ENCODE measurements around the gene RASGEF1B.
"Not testable (repeated sequence)": the region's sequence is repeated elsewhere in the genome, so short reads cannot be mapped to it uniquely, and the experiment has no call there.

The RASGEF1B gene

DNA sequence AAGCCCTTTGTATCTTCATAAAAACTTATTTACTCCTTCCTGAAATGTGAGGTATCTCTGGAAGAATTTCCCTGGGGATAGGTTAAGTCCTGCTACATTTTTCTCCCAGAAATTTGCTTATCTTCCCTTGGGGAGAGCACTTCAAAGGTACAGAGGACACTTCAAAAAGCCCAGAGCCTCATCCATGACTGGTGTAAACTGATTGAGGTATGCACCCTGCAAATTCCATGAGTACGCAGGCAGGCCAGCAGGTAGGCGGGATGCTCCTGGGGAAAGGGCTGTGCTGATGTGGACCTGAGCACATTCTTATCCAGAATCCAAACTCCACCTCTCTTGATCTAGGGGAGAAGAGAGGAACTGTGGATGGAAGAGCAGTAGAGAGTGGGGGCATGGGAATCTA lies 26.3 kb upstream of the RASGEF1B start:
- no peak for DNase-seq (ENCODE audit: low read depth in 2 of 2)

DNA sequence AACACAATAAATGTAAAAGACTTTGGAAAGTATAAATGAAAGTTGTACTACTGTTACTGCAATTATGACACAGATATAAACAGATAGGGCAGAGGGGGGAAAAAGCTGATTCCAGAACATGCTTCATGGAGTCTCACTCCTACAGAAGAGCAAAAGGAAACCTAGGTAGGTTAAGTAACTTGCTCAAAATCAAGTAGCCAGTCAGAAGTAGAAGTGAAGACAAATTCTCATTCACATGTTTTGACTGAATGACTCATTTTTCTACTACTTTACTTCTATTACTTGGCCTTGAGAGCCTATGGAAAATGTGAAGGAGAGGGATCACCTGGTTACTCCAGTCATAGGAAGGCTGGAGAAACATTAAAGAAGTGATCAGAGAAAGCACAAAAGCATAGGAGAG lies 23.6 kb upstream of the RASGEF1B start:
- no peak for DNase-seq (ENCODE audit: low read depth in 2 of 2)

- no peak for DNase-seq (ENCODE audit: low read depth in 2 of 2)
Measured at GRCh38 chr4:81494031-81494431, 22.3 kb upstream of the RASGEF1B start.

- no peak for DNase-seq (ENCODE audit: low read depth in 2 of 2)
Measured at GRCh38 chr4:81492606-81493230, 21.0 kb upstream of the RASGEF1B start.

GRCh38 chr4:81491943-81492342 lies 20.2 kb upstream of the RASGEF1B start:
- no peak for DNase-seq (ENCODE audit: low read depth in 2 of 2)

DNA sequence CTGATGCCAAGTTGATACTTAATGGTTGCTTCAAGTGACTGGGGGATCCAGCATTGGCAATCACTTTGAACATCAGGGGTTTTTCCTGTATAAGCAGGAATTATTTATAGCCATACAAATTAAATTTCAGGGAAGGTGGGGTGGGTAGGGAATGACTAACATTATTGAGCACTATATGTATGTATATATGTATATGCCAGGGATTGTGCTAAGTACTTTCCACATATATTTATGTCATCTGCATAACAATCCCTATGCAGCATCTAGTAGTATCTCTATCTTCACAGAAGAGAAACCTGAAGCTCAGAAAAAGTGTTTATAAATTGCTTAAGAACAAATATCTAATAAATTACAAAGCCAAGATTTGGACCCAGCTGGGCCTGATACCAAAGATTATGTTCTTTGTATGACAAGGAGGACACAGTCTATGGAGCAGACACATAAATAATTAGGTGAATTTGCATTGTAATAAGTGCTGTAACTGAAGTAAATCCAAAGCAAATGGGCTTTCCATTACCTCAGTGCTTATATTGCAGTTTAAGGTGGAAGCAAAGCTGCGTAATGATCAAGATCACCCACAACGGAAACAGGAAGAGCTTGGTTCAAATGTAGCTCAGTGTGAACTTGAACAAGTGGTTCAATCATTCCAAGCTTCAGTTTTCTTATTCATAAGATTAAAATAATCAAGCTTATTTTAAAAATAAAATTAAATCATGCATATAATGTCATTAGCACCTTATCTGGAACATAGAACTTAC lies 18.9 kb upstream of the RASGEF1B start:
- DNase-seq (ENCODE audit: low read depth in 2 of 2), result no peak

GRCh38 chr4:81486502-81486901 lies 14.8 kb upstream of the RASGEF1B start:
- no peak for DNase-seq (ENCODE audit: low read depth in 2 of 2)

DNA sequence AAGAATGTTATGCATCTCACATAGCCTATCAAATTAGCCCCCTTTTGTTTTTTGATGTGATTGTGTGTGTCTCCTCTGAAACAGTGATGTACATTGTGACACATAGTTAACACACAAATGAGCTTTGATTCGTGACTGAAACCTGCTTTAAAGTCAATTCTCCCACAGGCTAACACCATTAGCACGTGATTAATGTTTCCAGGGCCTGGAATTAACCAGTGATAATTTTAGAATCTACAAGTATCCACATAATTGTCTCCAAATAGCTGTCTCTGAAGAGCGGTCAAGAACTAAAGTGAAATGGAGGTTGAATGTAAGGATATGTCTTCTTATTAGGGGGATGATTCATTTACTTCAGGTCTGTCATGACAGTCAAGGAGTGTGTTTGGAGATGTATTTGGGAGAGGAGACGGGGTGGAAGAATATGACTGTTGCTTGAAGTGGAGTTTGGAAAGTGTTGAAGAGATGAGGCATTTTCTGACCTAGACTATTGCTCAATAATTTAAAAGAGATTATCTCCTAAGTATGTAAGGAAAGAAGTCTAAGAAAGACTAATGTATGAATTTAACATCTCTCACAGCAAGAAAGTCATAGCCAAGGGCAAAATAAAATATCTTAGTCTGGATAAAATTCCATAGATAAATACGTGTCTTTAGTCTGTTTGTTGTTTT lies 13.7 kb upstream of the RASGEF1B start:
- no peak for DNase-seq (ENCODE audit: low read depth in 2 of 2)

DNA sequence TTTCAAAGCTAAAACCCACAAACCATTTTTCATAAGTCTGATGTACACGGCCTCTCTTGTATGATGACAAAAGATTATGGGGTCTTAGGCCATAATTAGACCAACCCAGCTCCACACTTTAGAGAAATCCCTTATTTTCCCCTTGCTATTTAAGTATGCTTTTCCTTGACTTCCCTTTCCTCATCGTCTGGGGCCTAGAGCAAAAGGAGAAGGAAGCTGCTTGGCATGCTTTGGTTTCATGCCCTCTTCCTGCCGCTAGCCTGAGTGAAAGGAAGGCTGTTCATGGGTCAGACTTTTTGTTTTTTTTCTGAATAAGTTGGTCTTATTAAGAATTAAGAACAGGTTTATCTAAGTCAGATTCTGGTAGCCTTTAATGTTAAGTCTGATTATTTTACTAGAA lies 10.6 kb upstream of the RASGEF1B start:
- no peak for DNase-seq (ENCODE audit: low read depth in 2 of 2)

- DNase-seq (ENCODE audit: low read depth in 2 of 2), result no peak
Measured at GRCh38 chr4:81481151-81481550, 9.4 kb upstream of the RASGEF1B start.

- DNase-seq (ENCODE audit: low read depth in 2 of 2), result not testable (repeated sequence)
Measured at GRCh38 chr4:81479573-81479972, 7.9 kb upstream of the RASGEF1B start.

DNA sequence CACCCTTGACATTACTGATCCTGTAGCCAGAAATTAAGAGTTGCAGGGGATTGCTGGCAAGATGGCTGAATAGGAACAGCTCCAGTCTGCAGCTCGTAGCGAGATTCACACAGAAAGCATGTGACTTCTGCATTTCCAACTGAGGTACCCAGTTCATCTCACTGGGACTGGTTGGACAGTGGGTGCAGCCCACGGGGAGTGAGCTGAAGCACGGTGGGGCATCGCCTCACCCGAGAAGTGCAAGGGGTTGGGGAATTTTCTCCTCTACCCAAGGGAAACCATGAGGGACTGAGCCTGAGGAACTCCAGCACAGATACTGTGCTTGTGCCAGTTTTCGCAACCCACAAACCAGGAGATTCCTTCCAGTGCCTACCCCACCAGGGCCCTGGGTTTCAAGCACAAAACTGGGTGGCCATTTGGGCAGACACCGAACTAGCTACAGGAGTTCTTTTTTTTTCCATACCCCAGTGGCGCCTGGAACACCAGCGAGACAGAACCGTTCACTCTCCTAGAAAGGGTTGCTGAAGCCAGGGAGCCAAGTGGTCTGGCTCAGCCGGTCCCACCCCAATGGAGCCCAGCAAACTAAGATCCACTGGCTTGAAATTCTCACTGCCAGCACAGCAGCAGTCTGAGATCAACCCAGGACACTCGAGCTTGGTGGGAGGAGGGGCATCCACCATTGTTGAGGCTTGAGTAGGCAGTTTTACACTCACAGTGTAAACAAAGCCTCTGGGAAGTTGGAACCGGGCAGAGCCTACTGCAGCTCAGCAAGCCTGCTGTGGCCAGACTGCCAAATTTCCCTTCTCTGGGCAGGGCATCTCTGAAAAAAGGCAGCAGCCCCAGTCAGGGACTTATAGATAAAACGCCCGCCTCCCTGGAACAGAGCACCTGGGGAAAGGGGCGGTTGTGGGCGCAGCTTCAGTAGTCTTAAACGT lies 1.9 kb upstream of the RASGEF1B start:
- not testable (repeated sequence) for DNase-seq (ENCODE audit: low read depth in 2 of 2)

DNA sequence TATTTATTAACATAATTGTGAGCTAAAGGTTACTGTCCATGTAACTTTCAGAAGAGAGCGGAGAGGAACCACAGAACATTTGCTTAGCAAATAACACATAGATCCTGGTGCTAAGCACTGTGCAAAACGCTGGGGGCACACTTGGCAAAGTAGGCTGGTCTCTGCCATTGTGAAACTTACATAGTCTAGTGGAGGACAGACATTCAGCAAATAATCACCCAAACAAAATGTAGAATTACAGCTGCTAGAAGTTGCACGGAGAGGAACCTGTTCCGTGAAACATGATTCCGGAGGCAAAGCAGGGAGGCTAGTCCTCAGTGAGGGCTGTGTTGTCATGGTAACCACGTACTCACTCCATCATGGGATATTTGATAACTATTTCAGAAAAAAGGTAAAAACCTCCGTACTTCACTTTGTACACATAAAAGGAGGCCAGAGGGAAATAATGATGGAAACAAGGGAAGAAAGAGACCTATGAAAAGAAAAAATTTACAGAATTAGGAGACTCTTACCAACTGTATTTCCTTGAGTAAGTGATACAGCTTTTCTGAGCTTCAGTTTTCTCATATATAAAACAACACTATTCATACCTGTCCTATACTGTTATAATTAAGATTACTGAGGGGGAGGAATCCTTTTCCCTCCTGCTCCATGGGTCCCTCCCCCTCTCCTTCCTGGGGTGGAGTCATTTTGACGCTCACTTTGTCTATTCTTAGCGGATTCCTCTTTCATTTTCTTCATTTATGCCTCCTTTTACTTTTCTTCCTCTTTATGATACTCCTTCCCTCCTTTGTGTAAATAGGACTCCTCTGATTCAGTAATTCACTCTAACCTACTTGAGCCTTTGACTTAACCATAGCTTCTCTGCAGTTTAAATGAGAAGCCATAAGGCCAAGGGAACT lies 825 bp upstream of the RASGEF1B start:
- DNase-seq (ENCODE audit: low read depth in 2 of 2), result peak in 1 of 2 donors; percentile 27

GRCh38 chr4:81471298-81471587 lies 464 bp downstream of the RASGEF1B start:
- DNase-seq (ENCODE audit: low read depth in 2 of 2), result no peak

GRCh38 chr4:81470456-81471297 lies 1.0 kb downstream of the RASGEF1B start:
- peak in 1 of 2 donors; percentile 8 for DNase-seq (ENCODE audit: low read depth in 2 of 2)

- no peak for DNase-seq (ENCODE audit: low read depth in 2 of 2)
Measured at GRCh38 chr4:81469781-81470455, 1.8 kb downstream of the RASGEF1B start.

DNA sequence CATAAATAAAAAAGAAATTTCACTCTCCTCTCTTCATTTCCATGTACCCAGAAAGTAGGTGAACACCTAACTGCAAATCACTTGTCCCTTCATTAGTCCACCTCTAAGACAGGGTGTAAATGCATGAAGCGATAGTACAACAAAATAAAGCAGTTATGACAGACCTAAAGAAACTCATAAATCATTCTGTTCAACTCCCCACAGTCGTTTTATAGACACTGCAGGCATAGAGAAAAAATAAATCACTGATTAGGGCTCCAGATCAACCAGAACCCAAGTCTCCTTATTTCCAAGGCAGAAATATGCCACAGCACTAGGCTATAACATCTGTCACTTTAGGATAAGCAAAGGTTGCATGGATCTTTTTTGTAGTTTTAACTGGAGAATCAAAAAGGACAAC lies 3.0 kb downstream of the RASGEF1B start:
- DNase-seq (ENCODE audit: low read depth in 2 of 2), result no peak

GRCh38 chr4:81467672-81467964 lies 4.1 kb downstream of the RASGEF1B start:
- no peak for DNase-seq (ENCODE audit: low read depth in 2 of 2)

DNA sequence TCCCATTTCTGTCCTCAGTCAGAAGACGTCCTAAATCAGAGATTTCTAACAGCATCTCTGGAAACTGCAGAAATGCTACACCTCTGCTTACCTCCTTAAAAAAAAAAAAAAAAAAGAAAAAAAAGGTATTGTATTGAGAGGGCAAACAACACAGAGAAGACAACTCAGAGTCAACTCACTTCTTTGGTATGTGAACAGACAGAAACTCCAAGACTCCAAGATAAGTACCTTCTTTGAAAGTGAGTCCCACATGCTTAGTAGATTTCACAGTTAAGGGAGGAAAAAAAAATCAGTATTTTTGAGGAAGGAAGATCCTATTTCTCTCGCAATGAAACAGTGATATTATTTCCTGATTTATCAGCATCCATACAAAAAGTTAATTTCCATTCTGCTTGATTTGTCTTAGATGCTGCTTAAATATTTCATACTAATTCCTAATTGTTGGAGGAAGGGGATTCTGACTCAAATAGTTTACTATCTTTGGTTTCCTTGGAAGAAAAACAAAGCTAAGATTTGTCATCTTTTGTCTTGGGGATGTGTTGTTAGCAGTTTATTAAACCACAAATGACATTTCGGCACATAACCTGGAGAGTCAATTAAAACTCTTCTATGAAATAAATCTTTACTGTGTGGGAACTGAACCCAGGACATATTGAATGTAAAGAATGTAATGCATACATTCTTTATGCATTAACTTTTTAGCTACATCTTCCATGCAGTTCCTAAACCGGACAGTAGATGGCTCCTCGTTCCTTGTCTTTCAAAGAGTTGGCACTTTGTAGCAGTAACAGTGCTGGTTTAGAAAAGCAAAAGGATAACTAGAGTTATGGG lies 4.7 kb downstream of the RASGEF1B start:
- peak; percentile 32 to 49 for DNase-seq (ENCODE audit: low read depth in 2 of 2)
